ENCODE measurements around the gene EIF3B. TPM values are rescaled to one million over a fixed set of nuclear protein-coding genes. Genes with fewer than 3 reads are reported as not detected.

The EIF3B gene
- total and polyA plus RNA-seq, 9 of the 15 experiments (the other 6 are each of a cell fraction or from before 2014, with no cell fraction given): 25.9 to 494 (median 357) TPM

DNA sequence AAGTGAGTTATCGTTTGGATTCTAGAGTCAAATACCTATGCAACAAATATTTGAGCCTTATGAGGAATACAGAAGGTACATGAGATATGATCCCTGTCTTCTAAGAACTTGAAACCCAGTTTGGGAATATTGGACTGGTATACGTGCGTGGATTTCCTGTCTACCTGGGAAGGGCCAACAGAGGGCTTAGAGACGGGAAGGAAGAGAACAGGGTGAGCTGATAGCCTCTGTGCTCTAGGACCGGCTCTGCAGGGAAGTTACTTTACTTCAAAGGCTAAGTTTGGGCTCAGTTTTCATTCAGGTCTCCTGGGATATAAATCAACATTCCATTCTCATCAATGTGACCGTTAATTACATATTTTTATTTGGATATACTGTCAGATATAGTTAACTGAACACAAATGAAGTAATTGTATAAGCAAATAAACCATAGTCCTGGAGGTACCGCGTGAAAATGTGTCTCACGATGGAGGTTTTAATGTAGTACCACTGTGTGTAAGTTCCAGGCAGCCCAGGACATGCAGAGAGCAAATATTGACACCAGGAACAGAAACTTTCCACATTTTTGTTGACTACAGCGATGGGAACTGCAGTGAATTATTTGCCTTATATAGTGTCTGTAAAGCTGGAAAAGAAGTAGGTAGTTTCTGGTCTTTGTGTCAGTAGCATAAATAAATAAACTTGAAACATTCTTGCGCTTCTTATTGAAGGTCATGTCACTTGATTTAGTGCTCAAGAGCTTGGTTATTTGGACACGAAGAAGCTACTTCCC is 57.4 kb downstream of the EIF3B start:
- TF ChIP-seq MYNN (IDR thresholded peaks at IDR 0.05): no peak
- no peak for TF ChIP-seq MYNN (CRISPR knock-in tag; IDR thresholded peaks at IDR 0.05)
- TF ChIP-seq ZNF253 (CRISPR knock-in tag; conservative IDR thresholded peaks at IDR 0.05): no peak
- TF ChIP-seq CREBBP (IDR thresholded peaks at IDR 0.05; ENCODE audit: low read depth, low read length): no peak
- TF ChIP-seq, protein P1, sequence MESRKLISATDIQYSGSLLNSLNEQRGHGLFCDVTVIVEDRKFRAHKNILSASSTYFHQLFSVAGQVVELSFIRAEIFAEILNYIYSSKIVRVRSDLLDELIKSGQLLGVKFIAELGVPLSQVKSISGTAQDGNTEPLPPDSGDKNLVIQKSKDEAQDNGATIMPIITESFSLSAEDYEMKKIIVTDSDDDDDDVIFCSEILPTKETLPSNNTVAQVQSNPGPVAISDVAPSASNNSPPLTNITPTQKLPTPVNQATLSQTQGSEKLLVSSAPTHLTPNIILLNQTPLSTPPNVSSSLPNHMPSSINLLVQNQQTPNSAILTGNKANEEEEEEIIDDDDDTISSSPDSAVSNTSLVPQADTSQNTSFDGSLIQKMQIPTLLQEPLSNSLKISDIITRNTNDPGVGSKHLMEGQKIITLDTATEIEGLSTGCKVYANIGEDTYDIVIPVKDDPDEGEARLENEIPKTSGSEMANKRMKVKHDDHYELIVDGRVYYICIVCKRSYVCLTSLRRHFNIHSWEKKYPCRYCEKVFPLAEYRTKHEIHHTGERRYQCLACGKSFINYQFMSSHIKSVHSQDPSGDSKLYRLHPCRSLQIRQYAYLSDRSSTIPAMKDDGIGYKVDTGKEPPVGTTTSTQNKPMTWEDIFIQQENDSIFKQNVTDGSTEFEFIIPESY (CRISPR knock-in tag; IDR thresholded peaks at IDR 0.05): no peak
- no peak for TF ChIP-seq DMBX1 (CRISPR knock-in tag; IDR thresholded peaks at IDR 0.05; ENCODE audit: borderline replicate concordance)
- TF ChIP-seq KAT8 (IDR thresholded peaks at IDR 0.05; ENCODE audit: low read depth): no peak
- TF ChIP-seq, protein P2, sequence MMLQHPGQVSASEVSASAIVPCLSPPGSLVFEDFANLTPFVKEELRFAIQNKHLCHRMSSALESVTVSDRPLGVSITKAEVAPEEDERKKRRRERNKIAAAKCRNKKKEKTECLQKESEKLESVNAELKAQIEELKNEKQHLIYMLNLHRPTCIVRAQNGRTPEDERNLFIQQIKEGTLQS (IDR thresholded peaks at IDR 0.05): no peak
- TF ChIP-seq, protein P2 (CRISPR knock-in tag; conservative IDR thresholded peaks at IDR 0.05): no peak
- no peak for TF ChIP-seq SMAD2 (IDR thresholded peaks at IDR 0.05; ENCODE audit: low read depth, low read length)
- no peak for TF ChIP-seq GABPB2 (CRISPR knock-in tag; conservative IDR thresholded peaks at IDR 0.05)
- Histone ChIP-seq H3K27me3 (ENCODE audit: control insufficient read depth in 2 of 2, insufficient read depth in 2 of 2, low read length in 2 of 2) (no peaks in the 10 kb centered on the region), H3K4me2 (ENCODE audit: insufficient read depth, low read length) (no peak overlapping the region), H3K4me1 (replicated peaks in 1 of 2; ENCODE audit: control insufficient read depth in 2 of 2, insufficient read depth in 2 of 2, low read length in 2 of 2) (peaks cover 34 to 35% of the 10 kb centered on the region in 2 experiments), H4K20me1 (replicated peaks; ENCODE audit: control insufficient read depth, insufficient read depth, low read length) (no peaks in the 10 kb centered on the region; the same call in 1 of the 2 replicates), H3K4me3 (no peak overlapping the region), H3K36me3 (ENCODE audit: control insufficient read depth, insufficient read depth, low read length) (no peaks in the 10 kb centered on the region), H3K9me3 (replicated peaks; ENCODE audit: control insufficient read depth, insufficient read depth, low read depth, low read length) (no peaks in the 10 kb centered on the region), H3K79me2 (ENCODE audit: control insufficient read depth, insufficient read depth, low read length) (peaks cover 19% of the 10 kb centered on the region; the same call in 1 of the 3 replicates), H3K9ac (ENCODE audit: insufficient read depth in 1 of 2, low read depth in 2 of 2, low read length in 2 of 2) (no peak overlapping the region), H2AFZ (ENCODE audit: low read depth, low read length) (no peak overlapping the region), H3K27ac (ENCODE audit: extremely low read depth, low read depth, low read length) (no peak overlapping the region), H3K9me1 (ENCODE audit: control insufficient read depth, insufficient read depth, low read length) (no peaks in the 10 kb centered on the region)
- FAIRE-seq (no peak), ATAC-seq (no peak), DNase-seq (ENCODE audit: extremely low read depth in 1 of 4, low spot score in 3 of 4) (no peak)
- in situ Hi-C loops (cut with MboI): no loop called here
- intact Hi-C loops (cut with micrococcal nuclease): no loop called here
- 60% methylated on average over 12 of the region's 12 CpGs for WGBS (ENCODE audit: insufficient coverage, low coverage, missing lambda C conversion rate)
- POLR2A ChIA-PET: interaction anchor here (0.6 to 2.5 kb wide), 6 partner anchors 9 to 415 kb away, joined by 3 to 8 read pairs (median 6); partner anchors contain the start of gene CHST12
- BruUV-seq (replicated peaks): no TSS peak
- CTCF ChIA-PET (ENCODE audit: low intra/inter-chr PET ratio): interaction anchor here (1.2 kb wide), 1 partner anchor 29 kb away, joined by 3 read pairs; no protein-coding TSS in a partner anchor

All from K562 (cell line).